ENCODE measurements around the gene CYSTM1.

The CYSTM1 gene

GRCh38 chr5:140174465-140175366 is at the start of gene CYSTM1:
Gene CYSTM1 (plus strand): TSS chr5:140175188. CDS start chr5:140194466, 19,278 bp downstream.
- TF ChIP-seq CTCF (IDR thresholded peaks at IDR 0.05; ENCODE audit: low read length) (no peak; the same call in 1 of the 2 replicates), EZH2 (IDR thresholded peaks at IDR 0.05; ENCODE audit: borderline replicate concordance, low read length) (no peak)
- Histone ChIP-seq H4K20me1 (ENCODE audit: insufficient read depth, low read length) (no peaks in the 10 kb centered on the region), H3F3A (ENCODE audit: insufficient read depth, low read length) (no peaks in the 10 kb centered on the region; the same call in 1 of the 2 replicates), H2AFZ (ENCODE audit: low read length) (no peak within 1 kb of the TSS), H3K9ac (ENCODE audit: low read length) (peak within 1 kb of the TSS; percentile 72), H3K9me2 (ENCODE audit: low read depth, low read length) (no peaks in the 10 kb centered on the region), H3K4me1 (ENCODE audit: insufficient read depth, low read length, severe bottlenecking) (peaks cover 26% of the 10 kb centered on the region), H3K27me3 (ENCODE audit: insufficient read depth, low read length) (no peaks in the 10 kb centered on the region), H3K27ac (ENCODE audit: low read depth, low read length, poor library complexity, severe bottlenecking) (no peak within 1 kb of the TSS), H3K4me3 (ENCODE audit: low read depth, low read length, poor library complexity, severe bottlenecking) (peak within 1 kb of the TSS; percentile 80), H3K9me3 (ENCODE audit: low read length) (no peaks in the 10 kb centered on the region), H3K79me2 (ENCODE audit: insufficient read depth, low read length) (no peaks in the 10 kb centered on the region), H3K36me3 (ENCODE audit: insufficient read depth, low read length) (no peaks in the 10 kb centered on the region), H3K4me2 (ENCODE audit: low read length) (peak within 1 kb of the TSS; percentile 67)

- H3K9ac ChIP-seq (ENCODE audit: low read length): no peak within 1 kb of the TSS
- TF ChIP-seq CTCF (IDR thresholded peaks at IDR 0.05; ENCODE audit: low read length) (no peak), EZH2 (IDR thresholded peaks at IDR 0.05; ENCODE audit: borderline replicate concordance, low read length) (no peak)
- no peak within 1 kb of the TSS for H2AFZ ChIP-seq (ENCODE audit: low read length)
- no peaks in the 10 kb centered on the region for H3K79me2 ChIP-seq (ENCODE audit: insufficient read depth, low read length)
- H3F3A ChIP-seq (ENCODE audit: insufficient read depth, low read length): no peaks in the 10 kb centered on the region
- H3K4me3 ChIP-seq (ENCODE audit: low read depth, low read length, poor library complexity, severe bottlenecking): no peak within 1 kb of the TSS
- no peak within 1 kb of the TSS for H3K4me2 ChIP-seq (ENCODE audit: low read length)
- H3K4me1 ChIP-seq (ENCODE audit: insufficient read depth, low read length, severe bottlenecking): no peaks in the 10 kb centered on the region
- no peaks in the 10 kb centered on the region for H3K36me3 ChIP-seq (ENCODE audit: insufficient read depth, low read length)
- H3K9me3 ChIP-seq (ENCODE audit: low read length): no peaks in the 10 kb centered on the region
- no peak within 1 kb of the TSS for H3K27ac ChIP-seq (ENCODE audit: low read depth, low read length, poor library complexity, severe bottlenecking)
- peaks cover 2% of the 10 kb centered on the region; the same call in 1 of the 2 replicates for H4K20me1 ChIP-seq (ENCODE audit: insufficient read depth, low read length)
- H3K27me3 ChIP-seq (ENCODE audit: insufficient read depth, low read length): no peaks in the 10 kb centered on the region
- no peaks in the 10 kb centered on the region for H3K9me2 ChIP-seq (ENCODE audit: low read depth, low read length)
Measured at GRCh38 chr5:140125637-140126036, 49.4 kb upstream of the CYSTM1 start, which contains the start of gene IGIP. Gene IGIP (plus strand): TSS chr5:140125937. CDS start chr5:140128477, 2,540 bp downstream.

GRCh38 chr5:140126315-140127012 is 48.5 kb upstream of the CYSTM1 start:
- Histone ChIP-seq H3K36me3 (ENCODE audit: insufficient read depth, low read length) (no peaks in the 10 kb centered on the region), H3K4me3 (ENCODE audit: low read depth, low read length, poor library complexity, severe bottlenecking) (no peak overlapping the region), H4K20me1 (ENCODE audit: insufficient read depth, low read length) (peaks cover 2% of the 10 kb centered on the region; the same call in 1 of the 2 replicates), H3K9ac (ENCODE audit: low read length) (no peak overlapping the region), H3K27me3 (ENCODE audit: insufficient read depth, low read length) (no peaks in the 10 kb centered on the region), H2AFZ (ENCODE audit: low read length) (no peak overlapping the region), H3K9me2 (ENCODE audit: low read depth, low read length) (no peaks in the 10 kb centered on the region), H3K4me2 (ENCODE audit: low read length) (no peak overlapping the region), H3K9me3 (ENCODE audit: low read length) (no peaks in the 10 kb centered on the region), H3K27ac (ENCODE audit: low read depth, low read length, poor library complexity, severe bottlenecking) (no peak overlapping the region), H3F3A (ENCODE audit: insufficient read depth, low read length) (no peaks in the 10 kb centered on the region), H3K4me1 (ENCODE audit: insufficient read depth, low read length, severe bottlenecking) (no peaks in the 10 kb centered on the region), H3K79me2 (ENCODE audit: insufficient read depth, low read length) (no peaks in the 10 kb centered on the region)
- TF ChIP-seq CTCF (IDR thresholded peaks at IDR 0.05; ENCODE audit: low read length): no peak

Data from OCI-LY1 (cell line).